Loucy (cell line): ENCODE data around the gene ZMYND15.

Experiments used
- H2AFZ ChIP-seq: fragments of 200-600 bp; sonication (generic); 2 replicates; pipeline ENCODE4 v1.6.0; 2016; ENCODE audit warnings: antibody characterized with exemption, mild to moderate bottlenecking, low read length, moderate library complexity
- H3F3A ChIP-seq: fragments of 200-600 bp; 2 replicates; pipeline ENCODE4 v1.6.0; 2016; ENCODE audit warnings: antibody characterized with exemption, low read depth, mild to moderate bottlenecking
- H3K27me3 ChIP-seq: fragments of 200-600 bp; sonication (generic); 2 replicates; pipeline ENCODE4 v1.6.1; 2014; ENCODE audit warnings: low read length, mild to moderate bottlenecking; ENCODE audit not compliant: insufficient read depth, poor library complexity, severe bottlenecking
- H3K36me3 ChIP-seq: fragments of 200-600 bp; sonication (generic); 2 replicates; pipeline ENCODE4 v1.6.1; 2016; ENCODE audit warnings: low read length; ENCODE audit not compliant: insufficient read depth
- H3K4me1 ChIP-seq: fragments of 200-600 bp; sonication (generic); 2 replicates; pipeline ENCODE4 v1.5.1; 2014; ENCODE audit warnings: low read length, mild to moderate bottlenecking; ENCODE audit not compliant: insufficient read depth, poor library complexity, severe bottlenecking
- H3K4me2 ChIP-seq: fragments of 200-600 bp; sonication (generic); 2 replicates; pipeline ENCODE4 v1.6.0; 2014; ENCODE audit warnings: antibody characterized with exemption, low read length, low read depth, mild to moderate bottlenecking; ENCODE audit not compliant: poor library complexity, severe bottlenecking
- H3K4me3 ChIP-seq: fragments of 200-600 bp; sonication (generic); 2 replicates; pipeline ENCODE4 v1.5.1; 2014; ENCODE audit warnings: low read length, mild to moderate bottlenecking, mixed read lengths; ENCODE audit not compliant: poor library complexity, severe bottlenecking
- H3K79me2 ChIP-seq: fragments of 200-600 bp; sonication (generic); 2 replicates; pipeline ENCODE4 v1.6.1; 2014; ENCODE audit warnings: low read length; ENCODE audit not compliant: insufficient read depth
- H3K9ac ChIP-seq: fragments of 200-600 bp; sonication (generic); 2 replicates; pipeline ENCODE4 v1.6.0; 2014; ENCODE audit warnings: mild to moderate bottlenecking, low read depth, low read length, moderate library complexity; ENCODE audit not compliant: poor library complexity, severe bottlenecking
- H3K9me2 ChIP-seq: fragments of 200-600 bp; sonication (generic); replicated peaks from 2 replicates; pipeline ENCODE4 v1.6.1; 2016; ENCODE audit warnings: low read depth, low read length, mixed read lengths
- H3K9me3 ChIP-seq: fragments of 200-600 bp; sonication (generic); 2 replicates; pipeline ENCODE4 v1.6.1; 2014; ENCODE audit warnings: mild to moderate bottlenecking, antibody characterized with exemption, low read length, low read depth; ENCODE audit not compliant: insufficient read depth
- H4K20me1 ChIP-seq: fragments of 200-600 bp; sonication (generic); 2 replicates; pipeline ENCODE4 v1.6.0; 2014; ENCODE audit warnings: antibody characterized with exemption, low read length, mild to moderate bottlenecking; ENCODE audit not compliant: insufficient read depth, poor library complexity, severe bottlenecking
- CTCF ChIP-seq: fragments of 200-600 bp; sonication (generic); conservative IDR thresholded peaks from 2 replicates; pipeline ENCODE4 v1.5.1; 2014; ENCODE audit warnings: mild to moderate bottlenecking, antibody characterized with exemption, low read length
- EZH2phosphoT487 ChIP-seq: fragments of 200-600 bp; IDR thresholded peaks from 2 replicates; pipeline ENCODE4 v1.6.1; 2018; ENCODE audit warnings: antibody characterized with exemption, mild to moderate bottlenecking, moderate library complexity, borderline replicate concordance

The ZMYND15 gene

GRCh38 chr17:4733073-4733531, 6.5 kb upstream of the ZMYND15 start:
- Histone ChIP-seq H3K9ac (no peak overlapping the region), H3K9me2 (no peaks in the 10 kb centered on the region), H3K36me3 (no peaks in the 10 kb centered on the region), H3K27me3 (no peaks in the 10 kb centered on the region), H3K9me3 (no peaks in the 10 kb centered on the region), H2AFZ (no peak overlapping the region), H3F3A (no peaks in the 10 kb centered on the region), H3K4me2 (peak overlapping the region; percentile 14), H3K79me2 (no peaks in the 10 kb centered on the region), H3K4me3 (no peak overlapping the region), H4K20me1 (no peaks in the 10 kb centered on the region), H3K4me1 (peaks cover 11% of the 10 kb centered on the region)
- peak; percentile 48 for TF ChIP-seq CTCF
- TF ChIP-seq EZH2phosphoT487: no peak

GRCh38 chr17:4734857-4735475, 4.7 kb upstream of the ZMYND15 start:
- Histone ChIP-seq H2AFZ (no peak overlapping the region), H4K20me1 (no peaks in the 10 kb centered on the region), H3K36me3 (no peaks in the 10 kb centered on the region)

GRCh38 chr17:4735876-4736651, 3.6 kb upstream of the ZMYND15 start:
- Histone ChIP-seq H3K9me3 (no peaks in the 10 kb centered on the region), H3K36me3 (no peaks in the 10 kb centered on the region), H2AFZ (no peak overlapping the region), H3K9me2 (no peaks in the 10 kb centered on the region), H3F3A (no peaks in the 10 kb centered on the region), H3K9ac (no peak overlapping the region), H4K20me1 (no peaks in the 10 kb centered on the region), H3K79me2 (no peaks in the 10 kb centered on the region), H3K4me1 (peaks cover 6% of the 10 kb centered on the region), H3K4me3 (no peak overlapping the region), H3K27me3 (no peaks in the 10 kb centered on the region), H3K4me2 (no peak overlapping the region)
- TF ChIP-seq EZH2phosphoT487 (no peak), CTCF (no peak)

More at GRCh38 chr17:4734857-4735475, 4.7 kb upstream of the ZMYND15 start:
- Histone ChIP-seq H3K4me3 (no peak overlapping the region), H3K9me3 (no peaks in the 10 kb centered on the region), H3K4me2 (no peak overlapping the region), H3K9ac (no peak overlapping the region), H3K27me3 (no peaks in the 10 kb centered on the region), H3K4me1 (peaks cover 11% of the 10 kb centered on the region), H3F3A (no peaks in the 10 kb centered on the region), H3K9me2 (no peaks in the 10 kb centered on the region), H3K79me2 (no peaks in the 10 kb centered on the region)
- no peak for TF ChIP-seq EZH2phosphoT487
- no peak for TF ChIP-seq CTCF
